ENCODE data around the gene BLMH.
"Not testable (repeated sequence)": the region's sequence is repeated elsewhere in the genome, so short reads cannot be mapped to it uniquely, and the experiment has no call there.

The BLMH gene

GRCh38 chr17:30217746-30218245 lies 73.9 kb downstream of the BLMH start:
- in situ Hi-C loops (cut with HindIII; ENCODE audit: low pct_unique_long_range_greater_than_20kb, low sequenced_read_pairs), result no loop called here
- TF ChIP-seq JUND (IDR thresholded peaks at IDR 0.05; ENCODE audit: low read depth), result no peak
- DNase-seq (ENCODE audit: low read depth in 1 of 2, low spot score in 1 of 2), result no peak

- no peak for TF ChIP-seq JUND (IDR thresholded peaks at IDR 0.05; ENCODE audit: low read depth)
- in situ Hi-C loops (cut with HindIII; ENCODE audit: low pct_unique_long_range_greater_than_20kb, low sequenced_read_pairs), result no loop called here
These were observed 74.7 kb downstream of the BLMH start for GRCh38 chr17:30217054-30217453.

GRCh38 chr17:30212750-30213149 lies 79.0 kb downstream of the BLMH start:
- TF ChIP-seq JUND (IDR thresholded peaks at IDR 0.05; ENCODE audit: low read depth), result no peak
- DNase-seq (ENCODE audit: low read depth in 1 of 2, low spot score in 1 of 2), result no peak
- in situ Hi-C loops (cut with HindIII; ENCODE audit: low pct_unique_long_range_greater_than_20kb, low sequenced_read_pairs), result no loop called here

More at GRCh38 chr17:30217054-30217453, 74.7 kb downstream of the BLMH start:
- DNase-seq (ENCODE audit: low read depth in 1 of 2, low spot score in 1 of 2), result no peak

- in situ Hi-C loops (cut with HindIII; ENCODE audit: low pct_unique_long_range_greater_than_20kb, low sequenced_read_pairs), result no loop called here
- DNase-seq (ENCODE audit: low read depth in 1 of 2, low spot score in 1 of 2), result no peak
- no peak for TF ChIP-seq JUND (IDR thresholded peaks at IDR 0.05; ENCODE audit: low read depth)
These were observed 80.4 kb downstream of the BLMH start for GRCh38 chr17:30211371-30211770.

- in situ Hi-C loops (cut with HindIII; ENCODE audit: low pct_unique_long_range_greater_than_20kb, low sequenced_read_pairs), result no loop called here
- TF ChIP-seq JUND (IDR thresholded peaks at IDR 0.05; ENCODE audit: low read depth), result no peak
- DNase-seq (ENCODE audit: low read depth in 1 of 2, low spot score in 1 of 2), result no peak
These were observed 80.8 kb downstream of the BLMH start for GRCh38 chr17:30210901-30211300.

- no peak for DNase-seq (ENCODE audit: low read depth in 1 of 2, low spot score in 1 of 2)
- in situ Hi-C loops (cut with HindIII; ENCODE audit: low pct_unique_long_range_greater_than_20kb, low sequenced_read_pairs), result no loop called here
- TF ChIP-seq JUND (IDR thresholded peaks at IDR 0.05; ENCODE audit: low read depth), result no peak
These were observed 81.4 kb downstream of the BLMH start for GRCh38 chr17:30210366-30210765.

- no peak for DNase-seq (ENCODE audit: low read depth in 1 of 2, low spot score in 1 of 2)
- in situ Hi-C loops (cut with HindIII; ENCODE audit: low pct_unique_long_range_greater_than_20kb, low sequenced_read_pairs), result no loop called here
- TF ChIP-seq JUND (IDR thresholded peaks at IDR 0.05; ENCODE audit: low read depth), result no peak
These were observed 81.8 kb downstream of the BLMH start for GRCh38 chr17:30209930-30210329.

- TF ChIP-seq JUND (IDR thresholded peaks at IDR 0.05; ENCODE audit: low read depth), result no peak
- DNase-seq (ENCODE audit: low read depth in 1 of 2, low spot score in 1 of 2), result no peak
- in situ Hi-C loops (cut with HindIII; ENCODE audit: low pct_unique_long_range_greater_than_20kb, low sequenced_read_pairs), result no loop called here
These were observed 83.5 kb downstream of the BLMH start for GRCh38 chr17:30208214-30208613.

- no peak for DNase-seq (ENCODE audit: low read depth in 1 of 2, low spot score in 1 of 2)
- TF ChIP-seq JUND (IDR thresholded peaks at IDR 0.05; ENCODE audit: low read depth), result no peak
- in situ Hi-C loops (cut with HindIII; ENCODE audit: low pct_unique_long_range_greater_than_20kb, low sequenced_read_pairs), result no loop called here
These were observed 84.1 kb downstream of the BLMH start for GRCh38 chr17:30207655-30208054.

GRCh38 chr17:30203471-30203981 lies 88.2 kb downstream of the BLMH start:
- peak in 1 of 2 experiments; percentile 21 for DNase-seq (ENCODE audit: low read depth in 1 of 2, low spot score in 1 of 2)
- in situ Hi-C loops (cut with HindIII; ENCODE audit: low pct_unique_long_range_greater_than_20kb, low sequenced_read_pairs), result no loop called here

GRCh38 chr17:30200656-30201055 lies 91.1 kb downstream of the BLMH start:
- DNase-seq (ENCODE audit: low read depth in 1 of 2, low spot score in 1 of 2); in situ Hi-C loops (cut with HindIII; ENCODE audit: low pct_unique_long_range_greater_than_20kb, low sequenced_read_pairs): not testable (repeated sequence)

More at GRCh38 chr17:30203471-30203981, 88.2 kb downstream of the BLMH start:
- no peak for TF ChIP-seq JUND (IDR thresholded peaks at IDR 0.05; ENCODE audit: low read depth)

- no peak for DNase-seq (ENCODE audit: low read depth in 1 of 2, low spot score in 1 of 2)
- TF ChIP-seq JUND (IDR thresholded peaks at IDR 0.05; ENCODE audit: low read depth), result no peak
- in situ Hi-C loops (cut with HindIII; ENCODE audit: low pct_unique_long_range_greater_than_20kb, low sequenced_read_pairs), result no loop called here
These were observed 91.6 kb downstream of the BLMH start for GRCh38 chr17:30200106-30200505.

- no peak for DNase-seq (ENCODE audit: low read depth in 1 of 2, low spot score in 1 of 2)
- in situ Hi-C loops (cut with HindIII; ENCODE audit: low pct_unique_long_range_greater_than_20kb, low sequenced_read_pairs), result no loop called here
- TF ChIP-seq JUND (IDR thresholded peaks at IDR 0.05; ENCODE audit: low read depth), result no peak
These were observed 92.1 kb downstream of the BLMH start for GRCh38 chr17:30199600-30199999.
